ENCODE measurements around the gene BLACAT1.

BLACAT1 gene

DNA sequence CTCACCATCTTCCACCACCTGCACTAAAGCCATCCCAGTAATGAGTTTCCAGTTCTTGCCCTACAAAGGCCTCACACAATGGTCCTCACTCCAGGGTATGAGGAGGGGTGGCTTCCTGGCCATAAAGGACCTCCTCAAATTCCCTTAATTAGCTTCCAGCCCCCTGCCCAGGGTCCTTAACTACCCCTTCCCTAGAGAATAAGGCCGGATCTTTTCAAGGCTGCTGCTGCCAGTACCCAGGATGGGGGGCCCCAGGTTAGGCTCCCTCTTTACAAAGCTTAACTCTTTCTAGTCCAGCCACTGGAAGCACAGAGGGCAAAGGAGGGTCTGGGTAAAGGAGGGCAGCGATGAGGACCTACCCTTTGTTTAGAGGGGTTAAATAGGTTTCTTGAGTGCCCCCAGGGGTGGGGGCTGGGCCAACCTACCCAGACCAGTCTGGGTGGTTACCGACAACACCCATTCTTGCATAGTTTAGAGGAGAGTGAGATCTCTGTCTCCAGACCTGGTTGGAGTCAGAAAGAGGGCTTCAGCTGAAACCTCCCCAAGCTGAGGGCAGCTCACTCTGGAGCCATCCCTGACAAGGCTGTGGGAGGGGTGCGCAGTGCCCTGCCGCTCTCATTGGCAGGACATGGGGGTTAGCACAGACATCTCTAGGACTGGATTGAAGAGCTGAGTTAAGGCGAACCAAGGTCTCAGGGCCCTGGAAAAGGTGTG is 7.1 kb downstream of the BLACAT1 start:
- H3K27ac ChIP-seq, result no peak overlapping the region
- H3K9me3 ChIP-seq, result no peaks in the 10 kb centered on the region
- TF ChIP-seq, protein P1, sequence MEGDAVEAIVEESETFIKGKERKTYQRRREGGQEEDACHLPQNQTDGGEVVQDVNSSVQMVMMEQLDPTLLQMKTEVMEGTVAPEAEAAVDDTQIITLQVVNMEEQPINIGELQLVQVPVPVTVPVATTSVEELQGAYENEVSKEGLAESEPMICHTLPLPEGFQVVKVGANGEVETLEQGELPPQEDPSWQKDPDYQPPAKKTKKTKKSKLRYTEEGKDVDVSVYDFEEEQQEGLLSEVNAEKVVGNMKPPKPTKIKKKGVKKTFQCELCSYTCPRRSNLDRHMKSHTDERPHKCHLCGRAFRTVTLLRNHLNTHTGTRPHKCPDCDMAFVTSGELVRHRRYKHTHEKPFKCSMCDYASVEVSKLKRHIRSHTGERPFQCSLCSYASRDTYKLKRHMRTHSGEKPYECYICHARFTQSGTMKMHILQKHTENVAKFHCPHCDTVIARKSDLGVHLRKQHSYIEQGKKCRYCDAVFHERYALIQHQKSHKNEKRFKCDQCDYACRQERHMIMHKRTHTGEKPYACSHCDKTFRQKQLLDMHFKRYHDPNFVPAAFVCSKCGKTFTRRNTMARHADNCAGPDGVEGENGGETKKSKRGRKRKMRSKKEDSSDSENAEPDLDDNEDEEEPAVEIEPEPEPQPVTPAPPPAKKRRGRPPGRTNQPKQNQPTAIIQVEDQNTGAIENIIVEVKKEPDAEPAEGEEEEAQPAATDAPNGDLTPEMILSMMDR (IDR thresholded peaks at IDR 0.05), result no peak
- H3K27me3 ChIP-seq, result peaks cover 99% of the 10 kb centered on the region
- H3K4me3 ChIP-seq (ENCODE audit: low read depth in 1 of 2, low read length in 1 of 2), result no peak overlapping the region
- H3K36me3 ChIP-seq, result no peaks in the 10 kb centered on the region
- H3K4me1 ChIP-seq (ENCODE audit: control insufficient read depth in 1 of 2, insufficient read depth in 1 of 2, low read depth in 1 of 2, low read length in 1 of 2), result no peaks in the 10 kb centered on the region

DNA sequence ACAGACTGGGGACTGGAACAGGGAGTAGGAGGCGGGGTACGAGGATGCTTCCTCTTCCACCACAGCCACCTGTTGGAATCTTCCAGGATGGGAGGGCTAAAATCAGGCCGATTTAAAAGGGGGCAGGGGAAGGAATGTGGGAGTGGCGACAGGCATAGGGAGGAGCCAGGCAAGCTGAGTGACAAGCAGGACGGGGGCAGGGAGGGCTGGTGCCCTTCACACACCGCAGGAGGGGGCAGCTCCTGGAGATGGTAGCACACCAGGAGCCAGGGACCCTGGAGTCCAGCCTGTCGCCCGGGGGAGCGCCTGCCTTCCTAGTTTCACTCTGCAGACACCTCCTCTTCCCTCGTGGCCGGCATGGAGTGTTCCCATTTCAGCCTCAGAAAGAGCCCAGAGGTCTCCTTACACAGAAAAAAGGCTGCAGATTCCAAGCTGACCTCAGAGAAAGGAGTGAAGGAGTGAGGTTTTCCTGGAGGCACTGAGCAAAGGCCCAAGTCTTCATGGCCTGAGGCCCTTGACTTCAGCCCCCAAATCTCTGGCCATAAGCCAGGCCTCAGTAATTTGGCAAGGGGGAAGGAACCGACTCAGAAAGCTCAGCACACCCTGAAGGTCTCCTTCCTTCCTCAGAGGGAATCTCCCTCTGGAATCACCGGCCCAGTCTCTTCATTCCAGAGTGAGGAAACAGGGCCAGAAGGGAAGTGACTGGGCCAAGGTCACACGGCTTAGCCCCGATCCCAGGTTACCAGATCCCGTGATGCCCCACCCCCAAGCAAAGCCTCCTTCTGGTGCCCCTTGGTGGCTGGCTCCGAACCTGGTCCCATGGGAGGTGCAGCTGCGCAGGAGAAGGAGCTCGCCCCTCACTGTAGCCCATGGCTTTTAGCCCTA is 8.1 kb downstream of the BLACAT1 start:
- Histone ChIP-seq H3K9me3 (no peaks in the 10 kb centered on the region), H3K36me3 (no peaks in the 10 kb centered on the region), H3K4me3 (ENCODE audit: low read depth in 1 of 2, low read length in 1 of 2) (no peak overlapping the region), H3K4me1 (ENCODE audit: control insufficient read depth in 1 of 2, insufficient read depth in 1 of 2, low read depth in 1 of 2, low read length in 1 of 2) (no peaks in the 10 kb centered on the region), H3K27ac (no peak overlapping the region), H3K27me3 (peaks cover 99% of the 10 kb centered on the region)
- TF ChIP-seq, protein P1 (IDR thresholded peaks at IDR 0.05), result no peak

DNA sequence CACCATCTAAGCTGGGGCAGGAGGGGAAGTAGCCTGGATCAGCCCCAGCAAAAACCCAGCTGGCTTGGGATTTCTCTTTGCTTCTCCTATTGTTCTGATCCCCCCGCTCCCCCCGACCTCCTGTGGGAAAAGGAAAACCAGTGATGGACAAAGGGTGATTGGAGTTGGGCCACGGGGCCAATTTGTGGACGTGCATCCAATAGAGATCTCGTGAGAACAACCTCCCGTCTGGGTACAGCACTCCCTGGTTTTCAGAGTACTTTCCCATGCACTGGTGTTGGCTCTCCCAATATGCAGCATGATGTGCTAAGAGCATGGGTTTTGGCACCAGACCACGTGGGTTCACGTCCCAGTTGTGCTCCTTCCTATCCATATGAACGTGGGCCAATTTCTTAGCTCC is 9.0 kb downstream of the BLACAT1 start:
- H3K4me3 ChIP-seq (ENCODE audit: low read depth in 1 of 2, low read length in 1 of 2), result no peak overlapping the region
- H3K9me3 ChIP-seq, result no peaks in the 10 kb centered on the region
- H3K27ac ChIP-seq, result no peak overlapping the region
- no peaks in the 10 kb centered on the region for H3K36me3 ChIP-seq
- TF ChIP-seq, protein P1 (IDR thresholded peaks at IDR 0.05), result no peak
- peaks cover 99% of the 10 kb centered on the region for H3K27me3 ChIP-seq
- no peaks in the 10 kb centered on the region for H3K4me1 ChIP-seq (ENCODE audit: control insufficient read depth in 1 of 2, insufficient read depth in 1 of 2, low read depth in 1 of 2, low read length in 1 of 2)

DNA sequence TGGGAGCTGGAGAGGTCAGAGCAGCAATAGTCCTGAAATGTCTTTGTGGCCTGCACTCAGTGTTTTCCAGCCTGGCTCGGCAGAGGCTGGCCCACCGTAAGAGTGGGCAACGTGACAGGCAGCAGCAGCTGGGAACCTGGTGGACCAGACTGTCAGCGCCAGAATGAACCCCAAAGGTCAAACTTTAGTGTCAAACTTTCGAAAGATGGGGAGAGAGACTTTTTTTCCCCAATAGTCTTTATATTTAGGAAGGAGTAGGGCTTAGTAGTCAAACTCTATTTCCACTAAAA is 10.3 kb downstream of the BLACAT1 start:
- H3K27me3 ChIP-seq, result peaks cover 99% of the 10 kb centered on the region
- TF ChIP-seq, protein P1 (IDR thresholded peaks at IDR 0.05), result no peak
- H3K9me3 ChIP-seq, result no peaks in the 10 kb centered on the region
- H3K36me3 ChIP-seq, result no peaks in the 10 kb centered on the region
- H3K4me3 ChIP-seq (ENCODE audit: low read depth in 1 of 2, low read length in 1 of 2), result no peak overlapping the region
- H3K4me1 ChIP-seq (ENCODE audit: control insufficient read depth in 1 of 2, insufficient read depth in 1 of 2, low read depth in 1 of 2, low read length in 1 of 2), result peaks cover 7% of the 10 kb centered on the region in 2 experiments
- no peak overlapping the region for H3K27ac ChIP-seq

DNA sequence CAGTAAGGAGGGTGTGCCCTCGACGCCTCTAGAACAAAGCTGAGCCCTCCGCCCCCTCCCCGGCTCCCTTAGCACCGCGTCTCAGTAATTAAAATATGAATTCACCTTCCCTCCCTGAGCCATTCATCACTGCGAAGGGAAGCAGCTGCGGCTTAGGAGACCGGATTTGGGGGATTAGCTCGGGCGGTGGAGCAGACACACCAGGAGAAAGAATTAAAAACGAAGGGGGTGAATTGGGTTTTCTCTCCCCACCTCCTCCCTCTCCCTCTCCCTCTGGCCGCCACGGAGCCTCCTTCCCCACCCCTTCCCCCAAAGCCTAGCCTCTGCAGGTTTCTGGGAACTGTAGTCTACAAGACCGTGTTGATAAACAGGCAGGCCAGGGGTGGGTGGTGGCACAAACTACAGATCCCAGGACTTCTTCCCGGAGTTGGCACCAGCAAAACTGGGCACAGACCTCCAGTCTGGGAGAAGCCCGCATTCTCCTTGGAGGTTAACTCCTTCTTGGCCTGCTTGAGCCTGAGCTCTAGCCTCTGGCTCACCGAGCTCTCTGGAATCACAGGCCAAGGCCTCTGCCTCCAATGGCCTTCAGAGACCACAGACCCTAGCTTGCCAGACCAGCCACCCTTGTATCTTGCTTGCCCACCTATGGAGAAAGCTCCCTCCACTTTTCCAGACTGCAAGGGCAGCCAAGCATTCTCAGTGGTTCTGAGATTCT is 10.8 kb downstream of the BLACAT1 start:
- Histone ChIP-seq H3K9me3 (no peaks in the 10 kb centered on the region), H3K4me3 (ENCODE audit: low read depth in 1 of 2, low read length in 1 of 2) (no peak overlapping the region), H3K27ac (no peak overlapping the region), H3K36me3 (no peaks in the 10 kb centered on the region), H3K27me3 (peaks cover 99% of the 10 kb centered on the region), H3K4me1 (ENCODE audit: control insufficient read depth in 1 of 2, insufficient read depth in 1 of 2, low read depth in 1 of 2, low read length in 1 of 2) (peaks cover 9% of the 10 kb centered on the region in 2 experiments)
- TF ChIP-seq, protein P1 (IDR thresholded peaks at IDR 0.05), result no peak

All from neutrophil (primary cell).